ENCODE results near the gene AKAP1.

Gene AKAP1

GRCh38 chr17:57165754-57166153 lies 80.7 kb downstream of the AKAP1 start:
- no peak for DNase-seq (ENCODE audit: low read depth in 3 of 3)

- no peak for DNase-seq (ENCODE audit: low read depth in 3 of 3)
These were observed 81.8 kb downstream of the AKAP1 start for GRCh38 chr17:57166803-57167202.

GRCh38 chr17:57168695-57169094 lies 83.6 kb downstream of the AKAP1 start:
- no peak for DNase-seq (ENCODE audit: low read depth in 3 of 3)

GRCh38 chr17:57170866-57171265 lies 85.8 kb downstream of the AKAP1 start:
- no peak for DNase-seq (ENCODE audit: low read depth in 3 of 3)

Measured in stimulated activated CD4-positive, alpha-beta T cell treated with anti-CD3 and anti-CD28 coated beads, TNF-alpha, amount 100 ng/mL, for 4 hours (primary cell).